Liver (tissue), 9 donors: Measurements from ENCODE around the gene GRAMD1A. TPM values are rescaled to one million over a fixed set of nuclear protein-coding genes. Genes with fewer than 3 reads are reported as not detected.

Experiments
- DNase-seq: peaks from one replicate; pipeline ENCODE4 v3.0.0-alpha.2; 2017; ENCODE audit warnings: low spot score
- H3K27ac ChIP-seq, 2 donors: one replicate each; pipeline ENCODE4 v1.7.0; 2013; ENCODE audit warnings: inconsistent platforms in 2 of 2, low read length in 2 of 2, control low read depth in 1 of 2, low read depth in 1 of 2, mild to moderate bottlenecking in 1 of 2
- H3K27me3 ChIP-seq, 4 donors: one replicate each; pipeline versions ENCODE4 v1.6.1 to v1.7.0; 2013; ENCODE audit warnings: low read length in 3 of 4, inconsistent platforms in 1 of 4, mild to moderate bottlenecking in 1 of 4, moderate library complexity in 1 of 4; ENCODE audit not compliant: control insufficient read depth in 4 of 4, insufficient read depth in 4 of 4
- H3K36me3 ChIP-seq, 4 donors: one replicate each; pipeline versions ENCODE4 v1.6.1 to v1.7.0; 2013; ENCODE audit warnings: low read length in 3 of 4, mild to moderate bottlenecking in 3 of 4, low read depth in 1 of 4, moderate library complexity in 1 of 4; ENCODE audit not compliant: control insufficient read depth in 4 of 4, insufficient read depth in 3 of 4
- H3K4me1 ChIP-seq, 4 donors: one replicate each; pipeline versions ENCODE4 v1.6.1 to v1.7.0; 2013; ENCODE audit warnings: low read length in 3 of 4, mild to moderate bottlenecking in 3 of 4, moderate library complexity in 1 of 4; ENCODE audit not compliant: control insufficient read depth in 4 of 4, insufficient read depth in 4 of 4
- H3K4me3 ChIP-seq, 3 donors: one replicate each; pipeline versions ENCODE4 v1.6.1 to v1.7.0; 2013; ENCODE audit warnings: low read length in 3 of 3, control low read depth in 1 of 3, low read depth in 1 of 3, mild to moderate bottlenecking in 1 of 3
- H3K9ac ChIP-seq, 2 donors: one replicate each; pipeline ENCODE4 v1.7.0; 2013; ENCODE audit warnings: low read length in 2 of 2, mild to moderate bottlenecking in 2 of 2, moderate library complexity in 2 of 2, control low read depth in 1 of 2, low read depth in 1 of 2
- H3K9me3 ChIP-seq, 4 donors: one replicate each; pipeline versions ENCODE4 v1.6.1 to v1.7.0; 2013; ENCODE audit warnings: low read length in 3 of 4; ENCODE audit not compliant: control insufficient read depth in 4 of 4
- ATF3 ChIP-seq: IDR thresholded peaks from 2 replicates; pipeline ENCODE4 v1.6.1; 2016; ENCODE audit warnings: antibody characterized with exemption
- CTCF ChIP-seq: fragments of 150-350 bp; IDR thresholded peaks from 2 replicates; pipeline ENCODE4 v1.5.1; 2017; ENCODE audit warnings: improper control_type of control experiment, low read depth, low read length; ENCODE audit not compliant: missing input control
- EGR1 ChIP-seq, 2 donors: IDR thresholded peaks; 2 replicates each; pipeline ENCODE4 v1.6.1; 2016 to 2018; ENCODE audit warnings: antibody characterized with exemption in 2 of 2, low read depth in 2 of 2
- FOXA1 ChIP-seq: IDR thresholded peaks from 2 replicates; pipeline ENCODE4 v1.6.1; 2016; ENCODE audit warnings: antibody characterized with exemption
- FOXA2 ChIP-seq: IDR thresholded peaks from 2 replicates; pipeline ENCODE4 v1.6.1; 2016; ENCODE audit warnings: antibody characterized with exemption
- GABPA ChIP-seq, 2 donors: IDR thresholded peaks in 1 of 2; conservative IDR thresholded peaks in 1 of 2; 2 replicates each; pipeline ENCODE4 v1.6.1; 2016; ENCODE audit warnings: antibody characterized with exemption in 2 of 2, mild to moderate bottlenecking in 1 of 2, moderate library complexity in 1 of 2
- HNF4G ChIP-seq: IDR thresholded peaks from 2 replicates; pipeline ENCODE4 v1.6.1; 2016; ENCODE audit warnings: antibody characterized with exemption
- JUND ChIP-seq, 2 donors: IDR thresholded peaks; 2 replicates each; pipeline ENCODE4 v1.6.1; 2016; ENCODE audit warnings: antibody characterized with exemption in 2 of 2
- MAX ChIP-seq: IDR thresholded peaks from 2 replicates; pipeline ENCODE4 v1.6.1; 2016; ENCODE audit warnings: antibody characterized with exemption
- NR2F2 ChIP-seq: IDR thresholded peaks from 2 replicates; pipeline ENCODE4 v1.6.1; 2016; ENCODE audit warnings: antibody characterized with exemption
- RAD21 ChIP-seq, 2 donors: IDR thresholded peaks; 2 replicates each; pipeline ENCODE4 v1.6.1; 2016; ENCODE audit warnings: antibody characterized with exemption in 2 of 2, mild to moderate bottlenecking in 2 of 2
- REST ChIP-seq: IDR thresholded peaks from 2 replicates; pipeline ENCODE4 v1.6.1; 2016; ENCODE audit warnings: antibody characterized with exemption, mild to moderate bottlenecking
- RXRA ChIP-seq, 2 donors: IDR thresholded peaks; 2 replicates each; pipeline ENCODE4 v1.6.1; 2017 to 2018; ENCODE audit warnings: antibody characterized with exemption in 2 of 2, mild to moderate bottlenecking in 1 of 2
- SP1 ChIP-seq: IDR thresholded peaks from 2 replicates; pipeline ENCODE4 v1.6.1; 2018; ENCODE audit warnings: antibody characterized with exemption, mild to moderate bottlenecking
- TAF1 ChIP-seq: conservative IDR thresholded peaks from 2 replicates; pipeline ENCODE4 v1.6.1; 2016; ENCODE audit warnings: antibody characterized with exemption, mild to moderate bottlenecking
- ZBTB33 ChIP-seq: IDR thresholded peaks from 2 replicates; pipeline ENCODE4 v1.6.1; 2016; ENCODE audit warnings: antibody characterized with exemption
- WGBS: extraction: QIAGEN DNeasy Blood & Tissue Kit; methylation state at CpG from one replicate; pipeline ENCODE4 v1.1.7; 2013; 5-methylcytosine and 5-hydroxymethylcytosine counted together
- polyA plus RNA-seq, 2 donors: library from polyadenylated mRNA; stranded (reverse) in 1 of 2; unstranded in 1 of 2; fragments of 200-250 nt in 1 of 2; fragments of >200 nt in 1 of 2; fragmentation: Nextera tagmentation in 1 of 2; extraction: Ambion mirVana in 1 of 2; gene quantifications; one replicate each; pipeline versions ENCODE4 v1.2.1 to v1.2.3, GENCODE V29; 2013 to 2015
- total RNA-seq, 2 donors: library from RNA; depleted of rRNA; stranded (reverse); fragments of >200 nt; gene quantifications; one replicate each; pipeline ENCODE4 v1.2.3, GENCODE V29; 2014
- donor health status: healthy.
- donor health status: healthy.
- donor health status: healthy.
- donor health status: healthy.
- donor health status: healthy.

Gene GRAMD1A
- total and polyA plus RNA-seq, 4 donors, result 8.6 to 14.1 (median 11.2) TPM

- Histone ChIP-seq H3K4me3 (no peak overlapping the region), H3K36me3 (no peaks in the 10 kb centered on the region), H3K27ac (peak overlapping the region in 1 of 2 donors; percentile 68), H3K9ac (no peak overlapping the region), H3K4me1 (peaks cover 10 to 23% (median 16%) of the 10 kb centered on the region in 4 donors), H3K27me3 (no peaks in the 10 kb centered on the region), H3K9me3 (no peaks in the 10 kb centered on the region)
- no peak for DNase-seq
- TF ChIP-seq RAD21 (IDR thresholded peaks at IDR 0.05) (no peak), CTCF (no peak), TAF1 (no peak), GABPA (IDR thresholded peaks at IDR 0.05 in 1 of 2, conservative IDR thresholded peaks at IDR 0.05 in 1 of 2) (no peak), NR2F2 (no peak), FOXA2 (no peak), RXRA (IDR thresholded peaks at IDR 0.05) (no peak), REST (no peak), ZBTB33 (no peak), ATF3 (no peak), SP1 (no peak), HNF4G (no peak), EGR1 (IDR thresholded peaks at IDR 0.05; ENCODE audit: low read depth in 2 of 2) (no peak), MAX (no peak), FOXA1 (no peak), JUND (IDR thresholded peaks at IDR 0.05) (no peak)
- 81% methylated on average over 9 of the region's 9 CpGs for WGBS
Observed at GRCh38 chr19:34994286-34994642, 5.9 kb upstream of the GRAMD1A start.
